C4-2B (cell line): Measurements from ENCODE around the gene MTA3.

Source experiments
- H3K27ac ChIP-seq: fragments of 450-650 bp; 2 replicates; pipeline ENCODE4 v1.5.1; 2017
- CTCF ChIP-seq: fragments of 450-650 bp; conservative IDR thresholded peaks from 2 replicates; pipeline ENCODE4 v1.5.1; 2017; ENCODE audit warnings: mild to moderate bottlenecking
- ZFX ChIP-seq: fragments of 450-650 bp; IDR thresholded peaks from 2 replicates; pipeline ENCODE4 v1.6.1; 2017

MTA3 gene

DNA sequence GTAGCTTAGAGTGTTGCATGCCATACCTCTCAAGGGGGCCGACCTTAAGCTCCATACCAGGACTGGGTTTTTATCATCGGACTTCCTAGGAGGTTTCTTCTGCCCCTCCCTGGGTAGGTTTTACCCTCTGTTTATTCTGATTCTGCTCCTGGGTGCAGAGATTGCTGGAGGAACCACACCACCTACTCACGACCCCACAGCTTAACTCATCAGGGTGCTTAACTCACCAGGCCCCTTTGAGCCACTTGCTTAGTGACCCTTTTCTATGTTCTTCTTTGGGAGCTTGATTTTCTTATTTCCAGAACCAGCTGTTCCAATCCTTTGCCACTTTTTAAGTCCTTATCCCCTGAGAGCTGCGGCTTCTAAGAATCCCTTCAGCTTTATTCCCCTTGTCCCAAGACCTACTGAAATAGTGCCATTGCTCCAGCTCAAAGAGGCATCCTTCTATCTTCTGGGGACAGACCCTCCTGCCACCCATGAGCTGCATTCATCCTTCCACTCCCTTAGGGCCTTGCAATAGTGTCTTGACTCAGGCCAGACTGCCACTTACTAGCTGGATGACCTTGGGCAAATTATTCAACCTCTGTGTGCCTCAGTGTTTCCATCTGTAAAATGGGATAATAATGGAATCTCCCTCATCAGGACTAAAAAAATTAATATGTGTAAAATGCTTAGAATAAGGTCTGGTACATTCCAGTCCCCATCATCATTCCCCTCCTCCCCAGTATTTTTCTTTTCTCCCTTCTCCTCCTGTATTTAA, 189.7 kb downstream of the MTA3 start:
- TF ChIP-seq ZFX (no peak), CTCF (no peak)
- H3K27ac ChIP-seq, result no peak overlapping the region

- TF ChIP-seq CTCF, result no peak
- no peak for TF ChIP-seq ZFX
- H3K27ac ChIP-seq, result no peak overlapping the region
These were observed 190.3 kb downstream of the MTA3 start for GRCh38 chr2:42758751-42759150.

DNA sequence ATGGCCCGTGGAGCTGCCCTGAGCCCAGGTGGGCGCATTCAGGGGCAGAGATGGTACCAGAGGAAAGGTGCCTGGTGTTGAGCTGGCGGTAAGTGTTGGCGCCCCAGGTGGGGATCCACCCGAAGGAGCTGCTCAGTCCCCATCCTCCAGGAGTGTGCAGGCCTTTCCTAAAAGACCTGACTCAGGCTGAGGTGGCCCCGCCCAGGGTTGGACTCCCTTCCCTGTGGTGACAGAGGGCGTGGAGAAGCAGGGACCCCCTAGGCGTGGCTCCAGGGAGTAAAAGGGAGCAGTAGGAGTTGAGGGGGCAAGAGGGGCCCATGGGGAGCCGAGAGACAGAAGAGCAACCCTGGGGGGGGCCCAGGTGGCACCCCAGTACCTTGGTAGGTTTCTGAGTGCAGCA, 193.1 kb downstream of the MTA3 start:
- TF ChIP-seq ZFX (no peak), CTCF (no peak)
- no peak overlapping the region for H3K27ac ChIP-seq

DNA sequence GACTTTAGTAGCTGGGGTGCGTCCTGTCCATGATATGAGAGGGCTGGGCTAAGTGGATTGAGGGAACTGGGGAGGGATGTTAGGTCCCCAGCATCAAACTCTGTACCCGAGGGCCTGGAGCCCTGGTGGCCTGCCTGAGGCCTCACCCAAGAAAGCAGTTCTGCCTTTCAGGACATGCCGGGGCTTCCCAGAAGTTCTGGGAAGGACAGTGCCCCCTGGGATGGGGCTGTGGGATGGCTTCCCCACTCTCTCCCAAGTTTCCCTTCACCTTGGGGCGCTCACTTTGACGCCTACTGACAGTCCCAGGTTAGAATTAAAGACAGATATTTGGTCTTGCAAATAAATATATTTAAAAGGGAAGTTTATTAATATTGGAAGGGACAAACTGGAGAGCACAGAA, 193.7 kb downstream of the MTA3 start:
- no peak overlapping the region for H3K27ac ChIP-seq
- TF ChIP-seq ZFX (no peak), CTCF (no peak)

- no peak overlapping the region for H3K27ac ChIP-seq
- TF ChIP-seq CTCF (no peak), ZFX (no peak)
These were observed 194.7 kb downstream of the MTA3 start for GRCh38 chr2:42762823-42763804.

DNA sequence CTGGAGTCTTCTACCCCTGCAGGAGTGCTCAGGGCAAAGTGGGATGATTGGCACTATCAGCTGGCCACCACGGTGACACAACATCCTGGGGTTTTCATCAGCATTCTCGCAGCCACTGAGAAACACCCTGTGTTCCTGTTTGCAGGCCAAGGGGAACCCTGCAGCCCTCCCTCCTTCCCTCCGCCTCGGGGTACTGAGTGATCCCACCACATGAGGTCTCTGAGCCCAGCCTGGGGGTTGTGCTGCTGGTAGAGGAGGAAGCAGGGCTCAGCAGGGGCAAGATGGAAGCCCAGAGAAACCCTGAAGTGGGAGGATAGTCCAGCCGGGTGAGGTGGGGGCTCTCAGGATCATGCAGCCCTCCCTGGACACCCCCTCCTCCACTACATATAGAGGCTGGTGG, 195.7 kb downstream of the MTA3 start, which contains the start of gene OXER1:
OXER1 (minus strand) TSS at position 40 of the 400 bp plus-strand sequence. CDS start 73 bp downstream, outside the sequence.
- no peak within 1 kb of the TSS for H3K27ac ChIP-seq
- TF ChIP-seq ZFX (no peak), CTCF (no peak)

DNA sequence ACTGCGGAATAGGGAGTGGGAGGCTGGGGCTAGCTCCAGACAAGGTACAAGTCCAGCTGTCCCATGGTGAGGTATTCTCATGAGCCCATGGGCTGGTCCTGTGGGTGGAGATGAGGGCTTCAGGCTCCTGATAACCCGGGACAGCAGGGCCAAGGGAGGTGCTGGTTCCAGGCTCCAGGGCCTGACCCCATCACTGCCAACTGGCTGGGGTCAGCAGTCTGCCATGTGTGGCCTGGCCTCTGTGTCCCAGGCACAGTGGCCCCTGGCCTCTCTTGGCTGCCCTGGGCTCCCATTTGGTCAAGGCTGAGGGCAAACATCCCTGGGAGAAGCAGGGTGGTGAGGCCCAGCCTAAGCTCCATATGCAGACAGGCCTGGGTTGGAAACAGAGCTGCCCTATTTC, 196.5 kb downstream of the MTA3 start:
- TF ChIP-seq ZFX, result no peak
- TF ChIP-seq CTCF, result no peak
- H3K27ac ChIP-seq, result no peak overlapping the region
